HPDE6-E6E7 (cell line): ENCODE results near the gene SLC22A3.

ENCODE experiments used
- DNase-seq: peaks from one replicate; pipeline ENCODE4 v3.0.0; 2011; ENCODE audit warnings: missing footprints; ENCODE audit errors: extremely low spot score

The SLC22A3 gene

DNA sequence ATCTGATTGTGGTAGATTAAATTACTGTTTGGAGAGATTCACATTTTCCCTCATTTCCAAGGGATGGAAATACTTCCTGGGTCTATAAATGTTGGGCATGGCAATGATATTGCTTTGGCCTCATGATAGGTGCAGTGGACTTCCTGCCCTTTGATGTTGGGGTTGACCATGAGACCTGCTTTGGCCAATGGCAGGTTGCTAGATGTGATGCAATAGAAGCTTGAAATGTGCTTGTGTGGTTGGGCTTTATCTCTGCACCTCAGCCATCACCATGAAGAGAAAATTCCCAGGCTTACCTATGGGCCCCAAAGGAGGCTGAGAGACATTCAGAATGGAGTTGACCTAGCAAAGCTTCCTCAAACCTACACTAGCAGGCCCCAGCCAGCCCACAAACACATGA lies 69.4 kb downstream of the SLC22A3 start:
- no peak for DNase-seq

DNA sequence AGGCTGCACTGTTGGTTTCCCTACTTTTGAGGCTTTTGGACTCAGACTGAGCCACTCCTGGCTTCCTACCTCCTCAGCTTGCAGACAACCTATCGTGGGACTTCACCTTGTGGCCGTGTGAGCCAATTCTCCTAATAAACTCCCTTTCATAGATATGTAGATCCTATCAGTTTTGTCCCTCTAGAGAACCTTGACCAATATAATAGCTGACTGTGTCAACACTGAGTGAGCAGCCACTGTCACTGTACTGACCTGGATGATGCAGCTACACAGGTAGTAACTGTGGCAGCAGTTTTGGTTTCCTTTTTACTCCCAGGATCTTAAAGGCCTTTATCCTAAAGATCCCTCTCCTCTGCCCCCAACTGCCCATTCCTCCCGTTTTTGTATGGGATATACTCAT lies 70.2 kb downstream of the SLC22A3 start:
- no peak for DNase-seq

DNA sequence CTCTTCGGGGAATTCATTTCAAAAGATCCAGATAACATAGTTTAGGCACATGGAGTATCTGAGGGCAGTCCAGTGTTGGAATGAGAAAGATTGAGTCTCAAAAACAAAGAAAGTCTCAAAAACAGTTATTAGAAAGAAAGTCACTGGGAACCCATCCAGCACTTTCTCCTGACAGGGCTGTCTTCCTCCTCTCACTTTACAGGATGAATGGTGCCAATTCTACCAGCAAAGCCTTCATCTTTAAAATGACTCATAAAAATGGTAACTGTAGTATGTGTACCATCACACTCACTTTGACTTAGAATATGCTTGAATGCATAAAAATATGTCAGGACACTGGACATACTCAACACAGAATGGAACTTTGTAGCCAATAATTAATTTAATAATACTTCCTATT lies 71.3 kb downstream of the SLC22A3 start:
- no peak for DNase-seq

GRCh38 chr6:160420253-160420968 lies 72.2 kb downstream of the SLC22A3 start:
- DNase-seq = peak; percentile 27

- no peak for DNase-seq
These were observed 72.9 kb downstream of the SLC22A3 start for GRCh38 chr6:160420969-160421556.

GRCh38 chr6:160421854-160422253 lies 73.7 kb downstream of the SLC22A3 start:
- no peak for DNase-seq

GRCh38 chr6:160424256-160424655 lies 76.1 kb downstream of the SLC22A3 start:
- DNase-seq = peak; percentile 44

- no peak for DNase-seq
These were observed 78.0 kb downstream of the SLC22A3 start for GRCh38 chr6:160426136-160426535.

- no peak for DNase-seq
These were observed 79.3 kb downstream of the SLC22A3 start for GRCh38 chr6:160427312-160428068.

- no peak for DNase-seq
These were observed 79.9 kb downstream of the SLC22A3 start for GRCh38 chr6:160428069-160428430.

- no peak for DNase-seq
These were observed 80.8 kb downstream of the SLC22A3 start for GRCh38 chr6:160428818-160429619.

- no peak for DNase-seq
These were observed 81.4 kb downstream of the SLC22A3 start for GRCh38 chr6:160429620-160429895.

DNA sequence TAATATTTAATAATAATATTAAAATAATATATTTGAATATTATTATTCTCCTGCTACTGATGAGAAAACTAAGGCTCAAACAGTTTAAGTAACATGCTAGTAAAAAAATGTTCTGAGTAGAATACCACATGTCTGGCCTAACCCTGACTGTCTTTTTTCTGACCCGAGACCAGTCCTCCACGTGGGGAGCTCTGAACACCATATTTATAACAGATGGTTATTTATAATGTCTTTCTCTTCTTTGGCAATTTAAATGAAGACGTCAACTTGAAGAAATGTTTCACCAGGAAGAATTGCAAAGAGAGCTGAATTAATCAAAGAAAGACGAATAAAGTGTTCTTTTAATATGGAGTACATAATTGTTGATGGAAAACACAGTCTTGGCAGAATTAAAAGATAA lies 82.0 kb downstream of the SLC22A3 start:
- no peak for DNase-seq

DNA sequence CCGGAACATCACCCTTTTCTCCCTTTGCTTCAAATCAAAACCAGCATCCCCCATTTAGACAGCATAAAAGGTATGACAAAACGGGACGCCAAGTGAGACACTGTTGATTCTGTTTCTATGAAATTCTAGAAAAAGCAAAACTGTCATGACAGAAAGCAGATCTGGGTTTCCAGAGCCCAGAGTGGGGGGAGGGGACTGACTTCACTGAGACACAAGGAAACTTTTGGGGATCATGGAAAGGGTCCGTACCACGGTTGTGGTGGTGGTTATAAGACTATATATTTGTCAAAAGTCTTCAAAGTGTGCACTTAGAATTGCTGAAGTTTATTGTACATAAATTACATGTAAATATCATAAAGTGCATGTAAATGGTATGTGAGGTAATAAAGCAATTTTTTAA lies 82.6 kb downstream of the SLC22A3 start:
- DNase-seq = no peak

DNA sequence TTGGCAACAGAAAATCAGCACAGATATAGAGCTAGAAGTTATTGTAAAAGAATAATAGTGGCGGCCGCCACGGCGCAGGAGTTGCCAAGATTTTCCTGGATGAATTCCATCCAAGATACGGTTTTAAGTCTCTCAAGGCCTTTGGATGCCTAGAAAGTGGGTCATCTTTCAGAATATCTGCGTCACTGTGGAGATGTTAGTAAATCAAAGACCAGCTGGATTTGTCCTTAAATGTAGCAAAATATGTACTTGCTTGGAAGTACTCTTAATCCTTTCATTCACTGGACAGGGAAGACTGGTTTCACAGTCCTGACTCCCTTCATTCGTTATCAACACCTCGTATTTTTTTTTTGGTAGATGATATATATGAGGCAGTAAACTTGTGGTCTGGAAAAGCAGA lies 83.0 kb downstream of the SLC22A3 start:
- DNase-seq = no peak

DNA sequence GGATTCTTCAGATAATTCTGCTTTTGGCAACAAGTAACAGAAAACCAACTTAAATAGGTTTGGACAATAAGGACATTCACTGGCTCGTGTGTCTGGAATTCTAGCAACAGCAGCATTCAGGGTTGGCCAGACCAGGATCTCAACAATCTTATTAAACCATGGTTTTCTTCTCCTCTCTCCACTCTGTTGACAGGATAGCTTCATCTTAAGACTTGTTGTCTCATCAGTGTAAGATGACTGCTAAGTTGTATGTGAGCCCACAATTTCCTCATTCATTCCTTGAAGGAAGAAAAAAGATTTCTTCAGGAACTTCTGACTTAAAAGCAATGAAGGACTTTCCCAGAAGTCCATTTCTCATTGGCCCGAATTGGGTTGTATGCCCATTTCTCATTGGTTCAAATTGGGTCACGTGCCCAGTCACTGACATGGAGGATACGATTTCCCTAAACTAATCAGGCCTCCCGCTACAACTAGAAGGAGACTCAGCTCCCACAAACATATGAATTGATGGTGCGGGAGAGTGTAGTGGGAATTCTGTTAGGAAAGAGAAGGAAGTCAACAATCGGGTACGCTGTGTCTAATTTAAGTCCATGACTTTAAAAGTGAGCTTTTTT lies 83.7 kb downstream of the SLC22A3 start:
- no peak for DNase-seq

DNA sequence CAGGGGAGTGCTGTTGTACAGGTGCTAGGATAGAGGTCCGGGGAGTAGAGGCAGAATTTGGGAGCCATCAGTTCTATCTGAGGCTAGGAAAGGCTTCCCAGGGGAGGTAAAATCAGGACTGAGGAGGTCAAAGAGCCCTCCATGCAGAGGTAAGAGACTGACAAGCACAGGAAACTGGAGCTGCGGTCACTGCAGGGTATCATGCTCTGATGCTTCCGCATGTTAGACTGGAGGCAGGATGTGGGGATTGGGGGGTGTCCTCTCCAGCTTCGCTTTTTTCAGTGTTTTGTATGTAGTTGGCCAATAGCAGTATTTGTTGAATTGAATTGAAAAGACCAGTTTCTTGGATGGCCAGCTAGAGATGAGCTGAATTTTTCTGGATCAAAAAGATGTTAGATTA lies 87.8 kb downstream of the SLC22A3 start:
- DNase-seq = no peak

DNA sequence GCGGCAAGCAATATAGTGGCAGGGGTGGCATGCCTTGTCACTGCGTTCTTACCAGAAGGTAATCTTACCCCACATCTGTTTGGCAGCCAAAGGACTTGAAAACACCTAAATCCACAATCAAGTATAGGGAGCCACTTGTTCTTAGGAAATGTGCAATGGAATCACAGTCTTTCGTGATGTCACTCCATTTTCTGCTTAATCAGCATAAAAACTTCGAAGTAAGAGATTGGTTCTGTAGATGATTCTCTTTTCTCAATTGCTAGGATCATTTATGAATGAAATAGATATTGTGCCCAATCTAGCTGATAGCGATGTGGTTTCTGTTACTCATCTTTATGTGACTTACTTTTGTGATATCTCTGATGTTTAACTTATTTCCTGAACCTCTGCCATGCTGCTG lies 89.0 kb downstream of the SLC22A3 start:
- no peak for DNase-seq

DNA sequence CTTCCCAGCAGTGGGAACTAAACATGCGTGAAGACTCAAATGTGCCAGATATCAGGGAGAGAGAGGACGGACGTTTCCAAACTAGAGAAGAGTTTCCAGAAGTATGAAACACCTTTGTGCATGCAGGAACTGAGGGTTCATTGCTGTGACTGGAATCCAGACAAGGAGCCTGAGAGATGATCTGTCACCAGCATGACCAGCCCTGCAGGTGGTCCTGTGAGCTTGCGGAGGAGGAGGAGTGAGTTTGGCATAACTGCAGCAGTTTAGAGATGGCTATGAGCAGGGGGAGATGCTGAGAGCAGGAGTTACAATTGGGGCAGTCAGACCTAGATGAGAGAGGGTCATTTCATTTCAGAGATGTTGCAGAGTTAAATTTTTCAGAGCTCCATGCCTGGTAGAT lies 89.6 kb downstream of the SLC22A3 start:
- no peak for DNase-seq

- DNase-seq = no peak
These were observed 90.3 kb downstream of the SLC22A3 start for GRCh38 chr6:160438481-160438880.

DNA sequence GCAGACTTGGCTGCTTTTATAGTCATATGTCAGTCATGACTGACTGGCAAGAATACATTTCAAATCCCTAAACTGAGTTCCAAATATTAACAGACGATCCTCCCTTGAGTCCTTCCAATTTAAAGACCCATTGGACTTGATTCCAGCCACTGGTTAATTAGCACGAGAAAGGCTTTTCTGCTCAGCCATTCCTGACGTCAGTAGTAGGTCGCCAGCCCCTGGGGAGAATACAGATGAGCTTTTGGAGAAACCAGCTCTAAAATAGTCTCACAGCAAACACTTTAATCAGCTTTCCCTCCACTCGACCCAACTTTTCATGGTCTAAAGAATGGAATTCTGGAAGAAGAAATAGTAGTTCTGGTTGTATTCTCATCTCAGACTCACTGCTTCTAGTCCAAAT lies 91.6 kb downstream of the SLC22A3 start:
- DNase-seq = no peak

GRCh38 chr6:160442151-160442550 lies 94.0 kb downstream of the SLC22A3 start:
- no peak for DNase-seq
